Measurements from ENCODE around the gene HARBI1. TPM values are rescaled to one million over a fixed set of nuclear protein-coding genes. Genes with fewer than 3 reads are reported as not detected.
A peak's percentile ranks its signal among the peaks of the same experiment; 100 is the strongest.

HARBI1 gene
- total and polyA plus RNA-seq, 9 of the 15 experiments (the other 6 are each of a cell fraction or from before 2014, with no cell fraction given) = 3.5 to 8.4 (median 5.5) TPM

DNA sequence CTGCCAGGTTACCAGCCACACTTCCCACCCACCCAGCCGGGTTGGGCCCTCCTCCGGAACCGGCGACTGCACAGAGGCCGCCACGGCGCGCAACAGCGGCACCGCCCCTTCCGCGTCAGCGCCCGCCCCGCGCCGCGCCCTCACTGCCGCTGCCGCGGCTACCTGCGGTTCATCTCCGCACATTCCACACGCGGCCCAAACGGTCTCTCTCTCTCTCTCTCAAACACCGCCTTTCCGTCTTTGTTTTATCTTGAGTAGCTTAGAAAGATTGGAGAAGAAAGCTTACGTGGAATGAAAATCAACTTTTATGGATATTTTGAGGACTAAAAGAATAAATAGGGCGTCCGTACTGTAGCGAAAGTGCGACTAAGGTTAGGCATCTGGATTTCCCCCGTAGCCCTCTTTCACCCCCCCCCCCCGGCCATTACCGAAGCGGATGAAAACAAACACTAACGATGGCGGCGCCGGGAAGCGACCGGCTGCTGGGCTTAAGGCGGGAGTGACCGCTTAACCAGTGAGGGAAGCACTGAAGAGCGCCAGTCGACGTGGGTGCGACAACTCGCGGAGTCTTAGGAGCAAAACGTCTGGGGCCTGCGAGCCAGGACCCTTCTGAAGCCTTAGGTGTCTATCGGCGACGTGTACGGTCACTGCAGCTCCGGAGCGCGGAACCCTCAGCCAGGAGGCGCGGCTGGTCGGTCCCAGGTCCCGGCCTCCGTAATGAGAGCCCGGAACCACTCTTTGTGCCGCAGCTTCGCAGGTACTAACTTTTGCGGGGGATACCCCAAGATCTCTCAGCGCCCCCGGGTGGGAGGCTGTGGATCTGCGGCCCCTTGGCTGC lies at the start of gene HARBI1, which contains the start of gene ATG13 (continued):
- TF ChIP-seq, protein P1, sequence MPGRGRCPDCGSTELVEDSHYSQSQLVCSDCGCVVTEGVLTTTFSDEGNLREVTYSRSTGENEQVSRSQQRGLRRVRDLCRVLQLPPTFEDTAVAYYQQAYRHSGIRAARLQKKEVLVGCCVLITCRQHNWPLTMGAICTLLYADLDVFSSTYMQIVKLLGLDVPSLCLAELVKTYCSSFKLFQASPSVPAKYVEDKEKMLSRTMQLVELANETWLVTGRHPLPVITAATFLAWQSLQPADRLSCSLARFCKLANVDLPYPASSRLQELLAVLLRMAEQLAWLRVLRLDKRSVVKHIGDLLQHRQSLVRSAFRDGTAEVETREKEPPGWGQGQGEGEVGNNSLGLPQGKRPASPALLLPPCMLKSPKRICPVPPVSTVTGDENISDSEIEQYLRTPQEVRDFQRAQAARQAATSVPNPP (IDR thresholded peaks at IDR 0.05; ENCODE audit: borderline replicate concordance, insufficient read depth, insufficient read length) = no peak
- TF ChIP-seq CHCHD3 (CRISPR knock-in tag; IDR thresholded peaks at IDR 0.05) (no peak), ZNF143 (CRISPR knock-in tag; IDR thresholded peaks at IDR 0.05) (no peak), MIER1 (IDR thresholded peaks at IDR 0.05; ENCODE audit: low read depth) (no peak), BCL6 (CRISPR knock-in tag; IDR thresholded peaks at IDR 0.05) (no peak), MAFK (IDR thresholded peaks at IDR 0.05; ENCODE audit: low read length) (no peak), POLR2B (IDR thresholded peaks at IDR 0.05; ENCODE audit: low read depth, partially characterized antibody) (peak; percentile 58), MYBL2 (IDR thresholded peaks at IDR 0.05; ENCODE audit: low read depth) (no peak; the same call in 1 of the 2 replicates), MYBL2 (CRISPR knock-in tag; IDR thresholded peaks at IDR 0.05; ENCODE audit: borderline replicate concordance) (no peak), CAMTA2 (CRISPR knock-in tag; conservative IDR thresholded peaks at IDR 0.05) (no peak), FOXJ3 (CRISPR knock-in tag; IDR thresholded peaks at IDR 0.05) (no peak), POLR2A (conservative IDR thresholded peaks at IDR 0.05) (peak; percentile 71), MEF2D (tag; conservative IDR thresholded peaks at IDR 0.05; ENCODE audit: low read depth) (no peak), NBN (IDR thresholded peaks at IDR 0.05; ENCODE audit: low read depth) (0 out of 2 replicates have a peak, but pooled peaks have one; percentile 42), IRF2 (CRISPR knock-in tag; IDR thresholded peaks at IDR 0.05) (no peak), EP300 (IDR thresholded peaks at IDR 0.05; ENCODE audit: low read length) (peak; percentile 99)
- TF ChIP-seq, protein P2, sequence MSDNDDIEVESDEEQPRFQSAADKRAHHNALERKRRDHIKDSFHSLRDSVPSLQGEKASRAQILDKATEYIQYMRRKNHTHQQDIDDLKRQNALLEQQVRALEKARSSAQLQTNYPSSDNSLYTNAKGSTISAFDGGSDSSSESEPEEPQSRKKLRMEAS (CRISPR knock-in tag; IDR thresholded peaks at IDR 0.05) = peak; percentile 64; the same call in 1 of the 2 replicates
- TF ChIP-seq, protein P3, sequence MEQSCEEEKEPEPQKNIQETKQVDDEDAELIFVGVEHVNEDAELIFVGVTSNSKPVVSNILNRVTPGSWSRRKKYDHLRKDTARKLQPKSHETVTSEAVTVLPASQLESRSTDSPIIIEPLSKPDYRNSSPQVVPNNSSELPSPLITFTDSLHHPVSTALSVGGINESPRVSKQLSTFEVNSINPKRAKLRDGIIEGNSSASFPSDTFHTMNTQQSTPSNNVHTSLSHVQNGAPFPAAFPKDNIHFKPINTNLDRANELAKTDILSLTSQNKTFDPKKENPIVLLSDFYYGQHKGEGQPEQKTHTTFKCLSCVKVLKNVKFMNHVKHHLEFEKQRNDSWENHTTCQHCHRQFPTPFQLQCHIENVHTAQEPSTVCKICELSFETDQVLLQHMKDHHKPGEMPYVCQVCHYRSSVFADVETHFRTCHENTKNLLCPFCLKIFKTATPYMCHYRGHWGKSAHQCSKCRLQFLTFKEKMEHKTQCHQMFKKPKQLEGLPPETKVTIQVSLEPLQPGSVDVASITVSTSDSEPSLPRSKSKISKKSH (CRISPR knock-in tag; IDR thresholded peaks at IDR 0.05) = no peak
- TF ChIP-seq, protein P4, sequence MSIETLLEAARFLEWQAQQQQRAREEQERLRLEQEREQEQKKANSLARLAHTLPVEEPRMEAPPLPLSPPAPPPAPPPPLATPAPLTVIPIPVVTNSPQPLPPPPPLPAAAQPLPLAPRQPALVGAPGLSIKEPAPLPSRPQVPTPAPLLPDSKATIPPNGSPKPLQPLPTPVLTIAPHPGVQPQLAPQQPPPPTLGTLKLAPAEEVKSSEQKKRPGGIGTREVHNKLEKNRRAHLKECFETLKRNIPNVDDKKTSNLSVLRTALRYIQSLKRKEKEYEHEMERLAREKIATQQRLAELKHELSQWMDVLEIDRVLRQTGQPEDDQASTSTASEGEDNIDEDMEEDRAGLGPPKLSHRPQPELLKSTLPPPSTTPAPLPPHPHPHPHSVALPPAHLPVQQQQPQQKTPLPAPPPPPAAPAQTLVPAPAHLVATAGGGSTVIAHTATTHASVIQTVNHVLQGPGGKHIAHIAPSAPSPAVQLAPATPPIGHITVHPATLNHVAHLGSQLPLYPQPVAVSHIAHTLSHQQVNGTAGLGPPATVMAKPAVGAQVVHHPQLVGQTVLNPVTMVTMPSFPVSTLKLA (conservative IDR thresholded peaks at IDR 0.05) = peak; percentile 92 to 96
- TF ChIP-seq, protein P5, sequence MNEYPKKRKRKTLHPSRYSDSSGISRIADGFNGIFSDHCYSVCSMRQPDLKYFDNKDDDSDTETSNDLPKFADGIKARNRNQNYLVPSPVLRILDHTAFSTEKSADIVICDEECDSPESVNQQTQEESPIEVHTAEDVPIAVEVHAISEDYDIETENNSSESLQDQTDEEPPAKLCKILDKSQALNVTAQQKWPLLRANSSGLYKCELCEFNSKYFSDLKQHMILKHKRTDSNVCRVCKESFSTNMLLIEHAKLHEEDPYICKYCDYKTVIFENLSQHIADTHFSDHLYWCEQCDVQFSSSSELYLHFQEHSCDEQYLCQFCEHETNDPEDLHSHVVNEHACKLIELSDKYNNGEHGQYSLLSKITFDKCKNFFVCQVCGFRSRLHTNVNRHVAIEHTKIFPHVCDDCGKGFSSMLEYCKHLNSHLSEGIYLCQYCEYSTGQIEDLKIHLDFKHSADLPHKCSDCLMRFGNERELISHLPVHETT (CRISPR knock-in tag; conservative IDR thresholded peaks at IDR 0.05 in 1 of 2, IDR thresholded peaks at IDR 0.05 in 1 of 2) = peak in 1 of 2 experiments; percentile 97; a peak in 2 of 4 replicates
- TF ChIP-seq, protein P6, sequence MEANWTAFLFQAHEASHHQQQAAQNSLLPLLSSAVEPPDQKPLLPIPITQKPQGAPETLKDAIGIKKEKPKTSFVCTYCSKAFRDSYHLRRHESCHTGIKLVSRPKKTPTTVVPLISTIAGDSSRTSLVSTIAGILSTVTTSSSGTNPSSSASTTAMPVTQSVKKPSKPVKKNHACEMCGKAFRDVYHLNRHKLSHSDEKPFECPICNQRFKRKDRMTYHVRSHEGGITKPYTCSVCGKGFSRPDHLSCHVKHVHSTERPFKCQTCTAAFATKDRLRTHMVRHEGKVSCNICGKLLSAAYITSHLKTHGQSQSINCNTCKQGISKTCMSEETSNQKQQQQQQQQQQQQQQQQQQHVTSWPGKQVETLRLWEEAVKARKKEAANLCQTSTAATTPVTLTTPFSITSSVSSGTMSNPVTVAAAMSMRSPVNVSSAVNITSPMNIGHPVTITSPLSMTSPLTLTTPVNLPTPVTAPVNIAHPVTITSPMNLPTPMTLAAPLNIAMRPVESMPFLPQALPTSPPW (CRISPR knock-in tag; IDR thresholded peaks at IDR 0.05) = peak; percentile 100

All from K562 (cell line).